ENCODE measurements around the gene HOXC13. TPM values are rescaled to one million over a fixed set of nuclear protein-coding genes. Genes with fewer than 3 reads are reported as not detected.

The HOXC13 gene
- total RNA-seq, 1 donor from 2014 or later = not detected

- peaks cover 58% of the 10 kb centered on the region for H3K27me3 ChIP-seq
- H3K27ac ChIP-seq = no peak overlapping the region
- H3K36me3 ChIP-seq = no peaks in the 10 kb centered on the region
- H3K4me3 ChIP-seq = no peak overlapping the region
- H3K9me3 ChIP-seq = no peaks in the 10 kb centered on the region
- peaks cover 2 to 12% of the 10 kb centered on the region in 2 donors for H3K4me1 ChIP-seq
- DNase-seq (ENCODE audit: low spot score in 2 of 2) = no peak
- no peak for TF ChIP-seq CTCF (IDR thresholded peaks at IDR 0.05)
- intact Hi-C loops (cut with DNase I) = no loop called here
Observed at GRCh38 chr12:53937099-53937498, 1.5 kb upstream of the HOXC13 start.

GRCh38 chr12:53937596-53938325 is 870 bp upstream of the HOXC13 start:
- intact Hi-C loops (cut with DNase I) = no loop called here
- H3K4me3 ChIP-seq = no peak overlapping the region
- peaks cover 58% of the 10 kb centered on the region for H3K27me3 ChIP-seq
- no peaks in the 10 kb centered on the region for H3K36me3 ChIP-seq
- H3K9me3 ChIP-seq = no peaks in the 10 kb centered on the region
- DNase-seq (ENCODE audit: low spot score in 2 of 2) = no peak
- no peak for TF ChIP-seq CTCF (IDR thresholded peaks at IDR 0.05)
- H3K27ac ChIP-seq = no peak overlapping the region
- H3K4me1 ChIP-seq = peaks cover 2 to 12% of the 10 kb centered on the region in 2 donors

- Histone ChIP-seq H3K36me3 (no peaks in the 10 kb centered on the region), H3K27ac (no peak overlapping the region), H3K4me3 (no peak overlapping the region), H3K27me3 (peaks cover 68% of the 10 kb centered on the region), H3K4me1 (peaks cover 2 to 12% of the 10 kb centered on the region in 2 donors), H3K9me3 (no peaks in the 10 kb centered on the region)
- DNase-seq (ENCODE audit: low spot score in 2 of 2) = no peak
- intact Hi-C loops (cut with DNase I) = no loop called here
- TF ChIP-seq CTCF (IDR thresholded peaks at IDR 0.05) = peak in 1 of 3 experiments; percentile 5
Observed at GRCh38 chr12:53939141-53940108, 794 bp downstream of the HOXC13 start.

- H3K36me3 ChIP-seq = no peaks in the 10 kb centered on the region
- peaks cover 66% of the 10 kb centered on the region for H3K27me3 ChIP-seq
Observed at GRCh38 chr12:53940443-53941014, 1.9 kb downstream of the HOXC13 start.

More at GRCh38 chr12:53940443-53941014, 1.9 kb downstream of the HOXC13 start:
- intact Hi-C loops (cut with DNase I) = no loop called here
- no peak overlapping the region for H3K4me3 ChIP-seq
- no peaks in the 10 kb centered on the region for H3K9me3 ChIP-seq
- no peak for DNase-seq (ENCODE audit: low spot score in 2 of 2)
- peaks cover 2 to 12% of the 10 kb centered on the region in 2 donors for H3K4me1 ChIP-seq
- no peak for TF ChIP-seq CTCF (IDR thresholded peaks at IDR 0.05)
- H3K27ac ChIP-seq = no peak overlapping the region

Measured in ascending aorta (tissue), 2 donors.